Measurements from ENCODE around the gene FEZF1.

- TF ChIP-seq CTCF (IDR thresholded peaks at IDR 0.05 in 8 of 11, conservative IDR thresholded peaks at IDR 0.05 in 3 of 11) (no peak), POLR2AphosphoS5 (IDR thresholded peaks at IDR 0.05) (no peak)
Measured at GRCh38 chr7:122344303-122344620, 39.7 kb upstream of the FEZF1 start.
